H9 (cell line): Measurements from ENCODE around the gene CEP112. TPM values are rescaled to one million over a fixed set of nuclear protein-coding genes. Genes with fewer than 3 reads are reported as not detected.

ENCODE experiments used
- DNase-seq: peaks from one replicate; pipeline ENCODE4 v3.0.0-alpha.2; 2017
- H2AFZ ChIP-seq: one replicate; pipeline ENCODE4 v1.6.1; 2013; ENCODE audit warnings: mild to moderate bottlenecking, low read length, control low read depth, moderate library complexity
- H2AK5ac ChIP-seq: 2 replicates; pipeline ENCODE4 v1.6.1; 2013; ENCODE audit warnings: low read length, control low read depth, mixed read lengths; ENCODE audit not compliant: insufficient read length
- H2BK120ac ChIP-seq: one replicate; pipeline ENCODE4 v1.6.1; 2013; ENCODE audit warnings: low read depth, mild to moderate bottlenecking, low read length, control low read depth, inconsistent platforms; ENCODE audit not compliant: poor library complexity, severe bottlenecking
- H2BK12ac ChIP-seq: 2 replicates; pipeline ENCODE4 v1.6.1; 2013; ENCODE audit warnings: low read length, control low read depth, mixed read lengths, low read depth; ENCODE audit not compliant: insufficient read length
- H2BK15ac ChIP-seq: 2 replicates; pipeline ENCODE4 v1.6.1; 2013; ENCODE audit warnings: low read depth, low read length, control low read depth
- H2BK20ac ChIP-seq: one replicate; pipeline ENCODE4 v1.6.1; 2013; ENCODE audit warnings: low read depth, mild to moderate bottlenecking, low read length, control low read depth, inconsistent platforms; ENCODE audit not compliant: poor library complexity, severe bottlenecking
- H2BK5ac ChIP-seq: 2 replicates; pipeline ENCODE4 v1.6.1; 2013; ENCODE audit warnings: low read length, control low read depth, mixed read lengths; ENCODE audit not compliant: insufficient read length
- H3K14ac ChIP-seq: 2 replicates; pipeline ENCODE4 v1.6.1; 2013; ENCODE audit warnings: low read length, control low read depth; ENCODE audit not compliant: insufficient read depth
- H3K18ac ChIP-seq: 2 replicates; pipeline ENCODE4 v1.6.1; 2013; ENCODE audit warnings: low read depth, mild to moderate bottlenecking, mixed read lengths, low read length, control low read depth; ENCODE audit not compliant: insufficient read length
- H3K23ac ChIP-seq: 2 replicates; pipeline ENCODE4 v1.6.1; 2013; ENCODE audit warnings: low read length, control low read depth, mixed read lengths, low read depth; ENCODE audit not compliant: insufficient read length
- H3K23me2 ChIP-seq: 2 replicates; pipeline ENCODE4 v1.6.1; 2013; ENCODE audit warnings: low read depth, mild to moderate bottlenecking, mixed read lengths, low read length, control low read depth; ENCODE audit not compliant: insufficient read length, poor library complexity, severe bottlenecking
- H3K27ac ChIP-seq: 2 replicates; pipeline ENCODE4 v1.5.1; 2013; ENCODE audit warnings: low read length, control low read depth, mixed read lengths, low read depth; ENCODE audit not compliant: insufficient read length
- H3K27me3 ChIP-seq: 2 replicates; pipeline ENCODE4 v1.6.1; 2013; ENCODE audit warnings: low read length, control low read depth, inconsistent platforms; ENCODE audit not compliant: insufficient read depth
- H3K4ac ChIP-seq: 2 replicates; pipeline ENCODE4 v1.6.1; 2013; ENCODE audit warnings: low read depth, mild to moderate bottlenecking, control low read depth, inconsistent platforms, low read length, moderate library complexity
- H3K4me1 ChIP-seq: 2 replicates; pipeline ENCODE4 v1.6.1; 2013; ENCODE audit warnings: low read length, control low read depth, inconsistent platforms; ENCODE audit not compliant: insufficient read depth
- H3K4me2 ChIP-seq: 2 replicates; pipeline ENCODE4 v1.6.1; 2013; ENCODE audit warnings: low read length, control low read depth, mixed read lengths; ENCODE audit not compliant: insufficient read length, insufficient read depth
- H3K56ac ChIP-seq: 2 replicates; pipeline ENCODE4 v1.6.1; 2013; ENCODE audit warnings: low read depth, mild to moderate bottlenecking, mixed read lengths, low read length, control low read depth; ENCODE audit not compliant: insufficient read length
- H3K79me1 ChIP-seq: 2 replicates; pipeline ENCODE4 v1.6.1; 2013; ENCODE audit warnings: low read depth, mild to moderate bottlenecking, moderate library complexity, low read length, control low read depth, inconsistent platforms; ENCODE audit not compliant: insufficient read depth, poor library complexity, severe bottlenecking
- H3K79me2 ChIP-seq: 2 replicates; pipeline ENCODE4 v1.6.1; 2013; ENCODE audit warnings: low read length, control low read depth, inconsistent platforms; ENCODE audit not compliant: insufficient read depth
- H3K9ac ChIP-seq: 2 replicates; pipeline ENCODE4 v1.6.1; 2013; ENCODE audit warnings: low read length, control low read depth, mixed read lengths; ENCODE audit not compliant: insufficient read length; ENCODE audit errors: extremely low read depth
- H3K9me3 ChIP-seq: one replicate; pipeline ENCODE4 v1.6.1; 2013; ENCODE audit warnings: low read depth, low read length, inconsistent platforms; ENCODE audit not compliant: control insufficient read depth
- H3T11ph ChIP-seq: one replicate; pipeline ENCODE4 v1.6.1; 2013; ENCODE audit warnings: mild to moderate bottlenecking, low read length, control low read depth, inconsistent platforms
- H4K20me1 ChIP-seq: one replicate; pipeline ENCODE4 v1.6.1; 2013; ENCODE audit not compliant: control insufficient read depth, insufficient read length, insufficient read depth
- H4K5ac ChIP-seq: 2 replicates; pipeline ENCODE4 v1.6.1; 2013; ENCODE audit warnings: low read depth, mild to moderate bottlenecking, mixed read lengths, low read length, control low read depth; ENCODE audit not compliant: insufficient read length
- H4K8ac ChIP-seq: replicated peaks from 2 replicates; pipeline ENCODE4 v1.6.1; 2013; ENCODE audit warnings: low read length, control low read depth, mixed read lengths, low read depth; ENCODE audit not compliant: insufficient read length
- H4K91ac ChIP-seq: 2 replicates; pipeline ENCODE4 v1.6.1; 2013; ENCODE audit warnings: low read depth, mild to moderate bottlenecking, moderate library complexity, mixed read lengths, low read length, control low read depth; ENCODE audit not compliant: insufficient read length
- H3K27ac Mint-ChIP-seq, 3 experiments: 2 replicates in 2 of 3; 3 replicates in 1 of 3; pipeline ENCODE4 v1.8.0; 2020 to 2021; ENCODE audit warnings: mixed read lengths in 3 of 3, mild to moderate bottlenecking in 1 of 3, moderate library complexity in 1 of 3
- H3K27me3 Mint-ChIP-seq: 2 replicates; pipeline ENCODE4 v1.8.0; 2021; ENCODE audit warnings: low read depth, mild to moderate bottlenecking, moderate library complexity, mixed read lengths
- H3K36me3 Mint-ChIP-seq, 3 experiments: 2 replicates in 2 of 3; 3 replicates in 1 of 3; pipeline ENCODE4 v1.8.0; 2020 to 2021; ENCODE audit warnings: low read depth in 3 of 3, mixed read lengths in 3 of 3; ENCODE audit not compliant: insufficient read depth in 1 of 3
- H3K4me1 Mint-ChIP-seq, 2 experiments: 2 replicates each; pipeline ENCODE4 v1.8.0; 2020; ENCODE audit warnings: mixed read lengths in 2 of 2
- H3K4me3 Mint-ChIP-seq, 2 experiments: 2 replicates in 1 of 2; 3 replicates in 1 of 2; pipeline ENCODE4 v1.8.0; 2020 to 2021; ENCODE audit warnings: mild to moderate bottlenecking in 2 of 2, mixed read lengths in 2 of 2, moderate library complexity in 1 of 2
- H3K9me3 Mint-ChIP-seq, 2 experiments: 2 replicates in 1 of 2; 3 replicates in 1 of 2; pipeline ENCODE4 v1.8.0; 2020; ENCODE audit warnings: mild to moderate bottlenecking in 2 of 2, mixed read lengths in 2 of 2, moderate library complexity in 1 of 2
- WGBS: extraction: QIAGEN DNeasy Blood & Tissue Kit; methylation state at CpG from one replicate; pipeline ENCODE4 v1.1.7; 2013; ENCODE audit warnings: missing lambda C conversion rate, low lambda C conversion rate, mixed read lengths; ENCODE audit not compliant: insufficient read length; ENCODE audit errors: extremely low coverage; 5-methylcytosine and 5-hydroxymethylcytosine counted together
- total RNA-seq: library from RNA; stranded (reverse); gene quantifications from 2 replicates; pipeline ENCODE4 v1.2.1, GENCODE V29; 2021
- TF ChIP-seq, protein P1 (sequence below): fragments of 200-600 bp; sonication (generic); conservative IDR thresholded peaks from 3 replicates; pipeline ENCODE4 v1.8.0; 2021; ENCODE audit warnings: antibody characterized with exemption, mild to moderate bottlenecking

The CEP112 gene
- total RNA-seq, 1 experiment from 2014 or later: 5.4 TPM

DNA sequence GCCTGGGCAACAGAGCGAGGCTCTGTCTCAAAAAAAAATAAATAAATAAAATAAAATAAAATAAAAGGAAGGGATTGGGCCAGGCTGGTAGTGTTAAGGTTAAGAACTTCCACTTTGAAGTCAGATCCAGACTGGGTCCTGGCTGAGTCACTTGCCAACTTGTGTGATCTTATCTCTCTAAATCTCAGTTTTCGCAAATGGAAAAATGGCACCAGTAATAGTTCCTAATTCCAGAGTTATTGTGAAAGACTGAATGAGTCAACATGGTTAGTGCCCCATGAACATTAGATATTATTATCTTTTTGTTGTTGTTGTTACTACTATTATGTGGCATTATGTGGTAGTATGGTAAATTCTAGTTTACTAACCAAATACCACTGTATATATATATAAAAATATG, 442.5 kb downstream of the CEP112 start:
- H3K9ac ChIP-seq: no peak overlapping the region

More for the DNA sequence above, 442.5 kb downstream of the CEP112 start:
- Mint-ChIP-seq H3K4me3 (no peak overlapping the region), H3K4me1 (peaks cover 5 to 10% of the 10 kb centered on the region in 2 experiments; a peak in 2 of 4 replicates), H3K36me3 (no peaks in the 10 kb centered on the region), H3K27ac (no peak overlapping the region), H3K27me3 (no peaks in the 10 kb centered on the region), H3K9me3 (no peaks in the 10 kb centered on the region)
- H3K79me1 ChIP-seq: no peaks in the 10 kb centered on the region
- H3K4me2 ChIP-seq: no peak overlapping the region
- no peak overlapping the region for H2BK12ac ChIP-seq
- H2AFZ ChIP-seq: no peak overlapping the region
- no peak overlapping the region for H3K27ac ChIP-seq
- no peak overlapping the region for H3K4ac ChIP-seq
- no peaks in the 10 kb centered on the region for H3K4me1 ChIP-seq
- DNase-seq: no peak
- H3K56ac ChIP-seq: no peak overlapping the region
- no peak overlapping the region for H2BK15ac ChIP-seq
- H4K5ac ChIP-seq: no peak overlapping the region
- H2BK120ac ChIP-seq: no peak overlapping the region
- no peaks in the 10 kb centered on the region for H3K79me2 ChIP-seq
- H4K91ac ChIP-seq: no peak overlapping the region
- no peaks in the 10 kb centered on the region for H3K9me3 ChIP-seq
- H3K27me3 ChIP-seq: no peaks in the 10 kb centered on the region
- H4K20me1 ChIP-seq: no peaks in the 10 kb centered on the region
- no peaks in the 10 kb centered on the region for H3K23me2 ChIP-seq
- H3K14ac ChIP-seq: no peak overlapping the region
- WGBS: no CpG with 5 or more reads among the region's 2 CpGs
- H2AK5ac ChIP-seq: no peak overlapping the region
- H3T11ph ChIP-seq: no peak overlapping the region
- no peak overlapping the region for H2BK20ac ChIP-seq
- H3K18ac ChIP-seq: no peak overlapping the region
- TF ChIP-seq, protein P1, sequence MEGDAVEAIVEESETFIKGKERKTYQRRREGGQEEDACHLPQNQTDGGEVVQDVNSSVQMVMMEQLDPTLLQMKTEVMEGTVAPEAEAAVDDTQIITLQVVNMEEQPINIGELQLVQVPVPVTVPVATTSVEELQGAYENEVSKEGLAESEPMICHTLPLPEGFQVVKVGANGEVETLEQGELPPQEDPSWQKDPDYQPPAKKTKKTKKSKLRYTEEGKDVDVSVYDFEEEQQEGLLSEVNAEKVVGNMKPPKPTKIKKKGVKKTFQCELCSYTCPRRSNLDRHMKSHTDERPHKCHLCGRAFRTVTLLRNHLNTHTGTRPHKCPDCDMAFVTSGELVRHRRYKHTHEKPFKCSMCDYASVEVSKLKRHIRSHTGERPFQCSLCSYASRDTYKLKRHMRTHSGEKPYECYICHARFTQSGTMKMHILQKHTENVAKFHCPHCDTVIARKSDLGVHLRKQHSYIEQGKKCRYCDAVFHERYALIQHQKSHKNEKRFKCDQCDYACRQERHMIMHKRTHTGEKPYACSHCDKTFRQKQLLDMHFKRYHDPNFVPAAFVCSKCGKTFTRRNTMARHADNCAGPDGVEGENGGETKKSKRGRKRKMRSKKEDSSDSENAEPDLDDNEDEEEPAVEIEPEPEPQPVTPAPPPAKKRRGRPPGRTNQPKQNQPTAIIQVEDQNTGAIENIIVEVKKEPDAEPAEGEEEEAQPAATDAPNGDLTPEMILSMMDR: no peak
- no peak overlapping the region for H4K8ac ChIP-seq
- no peak overlapping the region for H3K23ac ChIP-seq
- H2BK5ac ChIP-seq: no peak overlapping the region
